Astrocyte of the cerebellum (primary cell): Measurements from ENCODE around the gene TAOK3.
"Not testable (repeated sequence)": the region's sequence is repeated elsewhere in the genome, so short reads cannot be mapped to it uniquely, and the experiment has no call there.

Source experiments
- DNase-seq: peaks from one replicate; pipeline ENCODE4 v3.0.0-alpha.2; 2011; ENCODE audit warnings: low read depth
- H3K4me3 ChIP-seq: 2 replicates; pipeline ENCODE4 v1.5.1; 2011; ENCODE audit warnings: mild to moderate bottlenecking, low read depth, low read length, moderate library complexity
- CTCF ChIP-seq: IDR thresholded peaks from 2 replicates; pipeline ENCODE4 v1.5.1; 2012; ENCODE audit warnings: low read length, low read depth, moderate library complexity, mild to moderate bottlenecking; ENCODE audit errors: missing control alignments
- in situ Hi-C: cut with HindIII; loops from 2 replicates; pipeline ENCODE4 v1.10.0; 2017; ENCODE audit warnings: low sequenced_read_pairs

TAOK3 gene

DNA sequence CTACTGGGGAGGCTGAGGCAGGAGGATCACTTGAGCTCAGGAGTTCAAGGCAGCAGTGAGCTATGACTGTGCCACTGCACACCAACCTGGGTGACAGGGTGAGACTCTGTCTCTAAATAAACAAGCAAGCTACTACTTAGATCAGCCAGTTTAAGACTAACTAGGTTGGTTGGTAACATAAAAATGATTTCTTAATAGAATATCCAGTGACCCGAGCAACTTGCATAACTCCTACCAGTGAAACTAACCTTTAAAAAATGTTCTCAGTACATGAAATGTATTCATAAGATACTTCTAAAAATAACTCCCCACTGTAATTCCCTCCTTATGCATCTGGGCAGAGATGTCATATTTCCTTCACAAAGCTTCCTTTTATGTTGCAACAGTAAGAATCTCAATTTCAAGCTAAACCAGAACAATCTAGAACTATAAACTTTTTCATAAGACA, 15.9 kb downstream of the TAOK3 start:
- TF ChIP-seq CTCF, result no peak
- no peak overlapping the region for H3K4me3 ChIP-seq
- no peak for DNase-seq
- in situ Hi-C loops, result no loop called here

- in situ Hi-C loops, result no loop called here
- no peak overlapping the region for H3K4me3 ChIP-seq
- no peak for TF ChIP-seq CTCF
These were observed 16.9 kb downstream of the TAOK3 start for GRCh38 chr12:118355843-118356242.

GRCh38 chr12:118354903-118355302, 17.8 kb downstream of the TAOK3 start:
- DNase-seq, result no peak
- H3K4me3 ChIP-seq, result no peak overlapping the region
- TF ChIP-seq CTCF, result no peak
- in situ Hi-C loops, result no loop called here

More at GRCh38 chr12:118355843-118356242, 16.9 kb downstream of the TAOK3 start:
- no peak for DNase-seq

DNA sequence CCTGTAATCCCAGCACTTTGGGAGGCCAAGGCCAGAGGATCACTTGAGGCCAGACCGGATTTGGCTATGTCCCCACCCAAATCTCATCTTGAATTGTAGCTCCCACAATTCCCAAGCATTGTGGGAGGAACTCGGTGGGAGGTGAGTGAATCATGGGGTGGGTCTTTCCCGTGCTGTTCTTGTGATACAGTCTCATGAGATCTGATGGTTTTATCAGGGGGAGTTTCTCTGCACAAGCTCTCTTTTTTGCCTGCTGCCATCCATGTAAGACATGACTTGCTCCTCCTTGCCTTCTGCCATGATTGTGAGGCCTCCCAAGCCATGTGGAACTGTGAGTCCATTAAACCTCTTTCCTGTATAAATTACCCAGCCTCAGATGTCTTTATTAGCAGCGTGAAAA, 18.2 kb downstream of the TAOK3 start:
- in situ Hi-C loops, H3K4me3 ChIP-seq, DNase-seq: not testable (repeated sequence)

- H3K4me3 ChIP-seq, result no peak overlapping the region
- no peak for TF ChIP-seq CTCF
- in situ Hi-C loops, result no loop called here
- no peak for DNase-seq
These were observed 19.0 kb downstream of the TAOK3 start for GRCh38 chr12:118353721-118354120.

DNA sequence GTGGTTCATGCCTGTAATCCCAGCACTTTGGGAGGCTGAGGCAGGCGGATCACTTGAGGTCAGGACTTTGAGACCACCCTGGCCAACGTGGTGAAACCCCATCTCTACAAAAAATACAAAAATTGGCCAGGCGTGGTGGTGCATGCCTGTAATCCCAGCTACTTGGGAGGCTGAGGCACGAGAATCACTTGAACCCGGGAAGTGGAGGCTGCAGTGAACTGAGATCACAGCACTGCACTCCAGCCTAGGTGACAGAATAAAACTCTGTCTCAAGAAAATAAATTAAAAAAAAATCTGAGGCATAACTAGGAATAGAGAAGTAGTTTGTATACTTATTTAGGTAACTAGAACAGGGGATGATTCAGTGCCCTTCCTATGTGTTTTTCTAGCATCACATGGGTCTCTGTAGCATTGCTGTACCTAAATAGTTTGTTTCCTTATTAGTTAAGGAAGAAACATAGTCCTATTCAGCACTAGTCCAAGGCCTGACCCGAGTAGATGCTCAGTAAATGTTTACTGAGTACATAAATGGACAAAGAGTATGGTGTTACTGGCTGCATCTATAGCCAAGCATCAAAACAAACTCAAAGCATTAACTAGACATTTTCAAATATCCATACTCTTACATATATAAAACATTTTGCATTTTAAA, 21.7 kb downstream of the TAOK3 start:
- no peak for DNase-seq
- in situ Hi-C loops, result no loop called here
- no peak overlapping the region for H3K4me3 ChIP-seq
- TF ChIP-seq CTCF, result no peak

DNA sequence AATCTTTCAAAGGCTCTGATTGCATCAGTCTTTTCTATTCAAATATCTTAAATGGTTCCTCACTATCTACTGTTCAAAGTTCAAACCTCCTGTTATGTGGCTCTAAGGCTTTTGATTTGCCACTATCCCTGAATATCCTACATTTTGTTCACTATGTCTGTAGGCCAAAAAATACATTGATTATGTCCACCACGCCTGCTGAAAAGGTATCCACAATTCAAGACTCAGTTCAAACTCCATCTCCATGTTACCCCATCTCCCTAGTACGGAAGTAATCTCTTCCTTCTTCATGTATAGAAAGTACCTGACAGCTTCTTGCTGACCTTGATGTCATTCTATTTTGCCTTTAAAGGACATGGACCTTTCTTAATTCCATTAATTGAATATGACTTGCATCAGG, 24.8 kb downstream of the TAOK3 start:
- in situ Hi-C loops, result no loop called here
- DNase-seq, result no peak
- TF ChIP-seq CTCF, result no peak
- no peak overlapping the region for H3K4me3 ChIP-seq
